Colonic mucosa (tissue), 4 donors: ENCODE measurements around the gene FAM149B1. TPM values are rescaled to one million over a fixed set of nuclear protein-coding genes. Genes with fewer than 3 reads are reported as not detected.

Source experiments
- DNase-seq: peaks from one replicate; pipeline ENCODE4 v3.0.0-alpha.2; 2020
- H3K27ac ChIP-seq: fragments of 200-600 bp; one replicate; pipeline ENCODE4 v1.8.0; 2021
- H3K27me3 ChIP-seq: fragments of 200-600 bp; one replicate; pipeline ENCODE4 v1.8.0; 2021
- H3K36me3 ChIP-seq: fragments of 200-600 bp; one replicate; pipeline ENCODE4 v1.8.0; 2021
- H3K4me1 ChIP-seq: fragments of 200-600 bp; one replicate; pipeline ENCODE4 v1.8.0; 2021; ENCODE audit warnings: mild to moderate bottlenecking
- H3K4me3 ChIP-seq: fragments of 200-600 bp; one replicate; pipeline ENCODE4 v1.8.0; 2021
- H3K9ac ChIP-seq, 2 donors: one replicate each; pipeline ENCODE4 v1.7.0; 2013; ENCODE audit warnings: control low read depth in 2 of 2, low read depth in 2 of 2, low read length in 2 of 2
- H3K9me3 ChIP-seq: fragments of 200-600 bp; one replicate; pipeline ENCODE4 v1.8.0; 2021
- CTCF ChIP-seq: fragments of 200-600 bp; IDR thresholded peaks from one replicate; pipeline ENCODE4 v1.8.0; 2022; ENCODE audit warnings: antibody characterized with exemption, mild to moderate bottlenecking
- intact Hi-C: fragments of 100-400 bp; cut with DNase I; formaldehyde crosslinking; loops from one replicate; pipeline ENCODE4 v1.14.1; 2022
- total RNA-seq, 2 donors: library from RNA; stranded (reverse); fragmentation: NEBNext Ultra II Directional in 1 of 2; extraction: Animal tissue kit (Norgen Biotek cat#: 25700) in 1 of 2; gene quantifications; one replicate each; pipeline ENCODE4 v1.2.1, GENCODE V29; 2021
- donor health status: healthy.
- donor health status: DM: no; HTN: no; CAD: no.
- donor health status: DM: no; HTN: no; CAD: no.

Gene FAM149B1
- total RNA-seq, 2 donors from 2014 or later: 14.0 to 16.4 TPM

GRCh38 chr10:73152009-73152408, 15.9 kb upstream of the FAM149B1 start:
- DNase-seq: no peak
- no peaks in the 10 kb centered on the region for H3K4me1 ChIP-seq
- intact Hi-C loops: no loop called here
- H3K4me3 ChIP-seq: no peak overlapping the region
- H3K9me3 ChIP-seq: no peaks in the 10 kb centered on the region
- H3K27ac ChIP-seq: no peak overlapping the region
- H3K9ac ChIP-seq: no peak overlapping the region
- no peak for TF ChIP-seq CTCF
- H3K36me3 ChIP-seq: peaks cover 11% of the 10 kb centered on the region
- no peaks in the 10 kb centered on the region for H3K27me3 ChIP-seq

- H3K27ac ChIP-seq: no peak overlapping the region
- H3K36me3 ChIP-seq: peaks cover 11% of the 10 kb centered on the region
- H3K27me3 ChIP-seq: no peaks in the 10 kb centered on the region
- no peak for DNase-seq
- H3K9me3 ChIP-seq: no peaks in the 10 kb centered on the region
- no peak for TF ChIP-seq CTCF
- H3K4me1 ChIP-seq: no peaks in the 10 kb centered on the region
- intact Hi-C loops: no loop called here
- H3K9ac ChIP-seq: no peak overlapping the region
- H3K4me3 ChIP-seq: no peak overlapping the region
These were observed 11.9 kb upstream of the FAM149B1 start for GRCh38 chr10:73156054-73156453.

GRCh38 chr10:73159038-73159648, 8.8 kb upstream of the FAM149B1 start:
- H3K27me3 ChIP-seq: no peaks in the 10 kb centered on the region
- intact Hi-C loops: no loop called here
- DNase-seq: peak; percentile 54
- H3K36me3 ChIP-seq: peaks cover 11% of the 10 kb centered on the region
- H3K9me3 ChIP-seq: no peaks in the 10 kb centered on the region
- TF ChIP-seq CTCF: peak; percentile 68
- no peaks in the 10 kb centered on the region for H3K4me1 ChIP-seq
- no peak overlapping the region for H3K4me3 ChIP-seq
- no peak overlapping the region for H3K27ac ChIP-seq
- no peak overlapping the region for H3K9ac ChIP-seq

- Histone ChIP-seq H3K4me1 (no peaks in the 10 kb centered on the region), H3K4me3 (no peak overlapping the region), H3K9ac (no peak overlapping the region), H3K36me3 (peaks cover 8% of the 10 kb centered on the region), H3K9me3 (no peaks in the 10 kb centered on the region), H3K27ac (no peak overlapping the region), H3K27me3 (no peaks in the 10 kb centered on the region)
- TF ChIP-seq CTCF: no peak
- intact Hi-C loops: no loop called here
- no peak for DNase-seq
These were observed 6.8 kb upstream of the FAM149B1 start for GRCh38 chr10:73161079-73161478.

- DNase-seq: no peak
- Histone ChIP-seq H3K36me3 (peaks cover 2% of the 10 kb centered on the region), H3K9ac (no peak overlapping the region), H3K9me3 (no peaks in the 10 kb centered on the region), H3K4me3 (no peak overlapping the region), H3K4me1 (no peaks in the 10 kb centered on the region), H3K27ac (no peak overlapping the region), H3K27me3 (no peaks in the 10 kb centered on the region)
- intact Hi-C loops: no loop called here
- no peak for TF ChIP-seq CTCF
These were observed 6.3 kb upstream of the FAM149B1 start for GRCh38 chr10:73161662-73162061.
